C4-2B (cell line): ENCODE data around the gene CEP83.

Source experiments
- ZFX ChIP-seq: fragments of 450-650 bp; IDR thresholded peaks from 2 replicates; pipeline ENCODE4 v1.6.1; 2017
- TF ChIP-seq, protein P1 (sequence below): fragments of 450-650 bp; conservative IDR thresholded peaks from 2 replicates; pipeline ENCODE4 v1.5.1; 2017; ENCODE audit warnings: mild to moderate bottlenecking

DNA sequence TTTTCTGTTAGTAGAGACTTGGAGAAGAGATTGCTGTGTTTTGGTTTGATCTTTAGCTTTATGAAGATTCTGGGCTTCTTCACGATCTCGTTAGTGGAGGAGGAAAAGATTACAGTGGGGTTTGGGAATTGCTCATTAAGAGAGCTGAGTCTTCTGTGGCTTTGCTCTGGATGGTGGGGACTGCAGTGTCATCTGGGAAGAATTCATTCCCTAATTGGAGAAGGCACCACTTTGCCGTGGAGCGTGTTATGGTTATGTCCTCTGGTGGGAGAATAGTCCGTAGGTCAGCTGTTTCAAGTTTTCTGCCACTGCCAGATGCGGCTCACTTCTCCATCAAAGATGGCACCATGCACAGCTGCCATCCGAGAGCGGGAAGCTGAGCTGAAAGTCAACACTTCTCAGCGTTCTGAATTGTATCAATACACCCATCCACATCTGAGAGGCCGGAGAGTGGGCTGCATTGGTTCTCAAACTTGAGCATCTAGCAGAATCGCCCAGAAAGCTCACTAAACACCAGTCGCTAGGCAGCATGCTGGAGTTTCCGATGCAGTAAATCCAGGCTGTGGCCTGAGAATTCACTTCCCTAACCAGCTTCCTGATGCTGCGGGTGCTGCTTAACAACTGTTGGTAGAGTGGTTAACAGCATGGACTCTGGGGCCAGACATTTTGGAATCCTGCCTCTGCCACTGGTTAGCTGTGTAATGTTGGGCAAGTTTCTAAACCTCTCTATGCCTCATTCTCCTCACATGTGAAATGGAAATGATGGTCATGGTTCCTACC, 193.5 kb downstream of the CEP83 start:
- TF ChIP-seq, protein P1, sequence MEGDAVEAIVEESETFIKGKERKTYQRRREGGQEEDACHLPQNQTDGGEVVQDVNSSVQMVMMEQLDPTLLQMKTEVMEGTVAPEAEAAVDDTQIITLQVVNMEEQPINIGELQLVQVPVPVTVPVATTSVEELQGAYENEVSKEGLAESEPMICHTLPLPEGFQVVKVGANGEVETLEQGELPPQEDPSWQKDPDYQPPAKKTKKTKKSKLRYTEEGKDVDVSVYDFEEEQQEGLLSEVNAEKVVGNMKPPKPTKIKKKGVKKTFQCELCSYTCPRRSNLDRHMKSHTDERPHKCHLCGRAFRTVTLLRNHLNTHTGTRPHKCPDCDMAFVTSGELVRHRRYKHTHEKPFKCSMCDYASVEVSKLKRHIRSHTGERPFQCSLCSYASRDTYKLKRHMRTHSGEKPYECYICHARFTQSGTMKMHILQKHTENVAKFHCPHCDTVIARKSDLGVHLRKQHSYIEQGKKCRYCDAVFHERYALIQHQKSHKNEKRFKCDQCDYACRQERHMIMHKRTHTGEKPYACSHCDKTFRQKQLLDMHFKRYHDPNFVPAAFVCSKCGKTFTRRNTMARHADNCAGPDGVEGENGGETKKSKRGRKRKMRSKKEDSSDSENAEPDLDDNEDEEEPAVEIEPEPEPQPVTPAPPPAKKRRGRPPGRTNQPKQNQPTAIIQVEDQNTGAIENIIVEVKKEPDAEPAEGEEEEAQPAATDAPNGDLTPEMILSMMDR: no peak
- no peak for TF ChIP-seq ZFX
